SK-N-SH treated with all-trans-retinoic acid at 6 μM for 48 hours (cell line): ENCODE measurements around the gene TYRP1.

Experiments used
- ATAC-seq: fragments of 200-7000 bp; cut with Tn5 transposase; 3 replicates; pipeline ENCODE4 v1.9.1; 2020; ENCODE audit warnings: mild to moderate bottlenecking, moderate library complexity
- ARNTL ChIP-seq: fragments of 450-650 bp; formaldehyde crosslinking; IDR thresholded peaks from 2 replicates; pipeline ENCODE4 v1.5.0; 2020; ENCODE audit warnings: low read depth, mild to moderate bottlenecking, moderate library complexity, borderline replicate concordance
- BACH2 ChIP-seq: fragments of 250-450 bp; sonication (Bioruptor Pico); IDR thresholded peaks from 2 replicates; pipeline ENCODE4 v1.9.0; 2021; ENCODE audit warnings: mild to moderate bottlenecking, borderline replicate concordance
- CREB5 ChIP-seq: fragments of 250-450 bp; sonication (Bioruptor Pico); IDR thresholded peaks from 2 replicates; pipeline ENCODE4 v1.5.1; 2020; ENCODE audit warnings: low read depth, mild to moderate bottlenecking, moderate library complexity
- CSDC2 ChIP-seq: fragments of 250-450 bp; sonication (Bioruptor Pico); IDR thresholded peaks from 2 replicates; pipeline ENCODE4 v1.5.0; 2020; ENCODE audit warnings: mild to moderate bottlenecking, moderate library complexity
- CSRNP3 ChIP-seq: fragments of 250-450 bp; sonication (Bioruptor Pico); IDR thresholded peaks from 2 replicates; pipeline ENCODE4 v1.5.1; 2021; ENCODE audit warnings: mild to moderate bottlenecking, moderate library complexity
- ESRRG ChIP-seq: fragments of 250-450 bp; sonication (Bioruptor Pico); IDR thresholded peaks from 2 replicates; pipeline ENCODE4 v1.6.1; 2021; ENCODE audit warnings: mild to moderate bottlenecking
- GLIS3 ChIP-seq: fragments of 250-450 bp; sonication (Bioruptor Pico); IDR thresholded peaks from 2 replicates; pipeline ENCODE4 v1.5.0; 2020; ENCODE audit warnings: mild to moderate bottlenecking, moderate library complexity
- ISL1 ChIP-seq: fragments of 250-450 bp; sonication (Bioruptor Pico); IDR thresholded peaks from 2 replicates; pipeline ENCODE4 v2.1.2; 2022; ENCODE audit warnings: mild to moderate bottlenecking, moderate library complexity
- OSR1 ChIP-seq: fragments of 250-450 bp; sonication (Bioruptor Pico); IDR thresholded peaks from 2 replicates; pipeline ENCODE4 v1.8.0; 2022; ENCODE audit warnings: moderate library complexity, mild to moderate bottlenecking, inconsistent platforms
- PPARA ChIP-seq: fragments of 250-450 bp; sonication (Bioruptor Pico); IDR thresholded peaks from 2 replicates; pipeline ENCODE4 v1.5.0; 2020; ENCODE audit warnings: mild to moderate bottlenecking, borderline replicate concordance
- RARB ChIP-seq: fragments of 250-450 bp; sonication (Bioruptor Pico); IDR thresholded peaks from 2 replicates; pipeline ENCODE4 v1.8.0; 2021; ENCODE audit warnings: mild to moderate bottlenecking, moderate library complexity
- SNAI2 ChIP-seq: fragments of 250-450 bp; sonication (Bioruptor Pico); IDR thresholded peaks from 2 replicates; pipeline ENCODE4 v1.5.0; 2020; ENCODE audit warnings: mild to moderate bottlenecking, moderate library complexity
- TCF4 ChIP-seq: fragments of 250-450 bp; sonication (Bioruptor Pico); IDR thresholded peaks from 2 replicates; pipeline ENCODE4 v1.8.0; 2021; ENCODE audit warnings: mild to moderate bottlenecking, moderate library complexity, borderline replicate concordance
- TOX ChIP-seq: fragments of 250-450 bp; sonication (Bioruptor Pico); IDR thresholded peaks from 2 replicates; pipeline ENCODE4 v1.8.0; 2021; ENCODE audit warnings: mild to moderate bottlenecking, moderate library complexity, borderline replicate concordance
- TSHZ2 ChIP-seq: fragments of 250-450 bp; sonication (Bioruptor Pico); IDR thresholded peaks from 2 replicates; pipeline ENCODE4 v1.5.0; 2020; ENCODE audit warnings: mild to moderate bottlenecking, moderate library complexity
- ZC3H10 ChIP-seq: fragments of 250-450 bp; sonication (Bioruptor Pico); IDR thresholded peaks from 2 replicates; pipeline ENCODE4 v1.5.1; 2021; ENCODE audit warnings: mild to moderate bottlenecking, moderate library complexity
- ZFP3 ChIP-seq: fragments of 250-450 bp; sonication (Bioruptor Pico); IDR thresholded peaks from 2 replicates; pipeline ENCODE4 v1.5.0; 2020; ENCODE audit warnings: mild to moderate bottlenecking, moderate library complexity
- ZNF8 ChIP-seq: fragments of 450-650 bp; formaldehyde crosslinking; IDR thresholded peaks from 2 replicates; pipeline ENCODE4 v1.5.0; 2020; ENCODE audit warnings: mild to moderate bottlenecking, moderate library complexity
- TF ChIP-seq, protein P1 (sequence below): fragments of 250-450 bp; sonication (Bioruptor Pico); IDR thresholded peaks from 2 replicates; pipeline ENCODE4 v1.8.0; 2021; ENCODE audit warnings: low read depth, mild to moderate bottlenecking, moderate library complexity, borderline replicate concordance
- TF ChIP-seq, protein P2 (sequence below): fragments of 250-450 bp; sonication (Bioruptor Pico); IDR thresholded peaks from 2 replicates; pipeline ENCODE4 v1.8.0; 2020; ENCODE audit warnings: mild to moderate bottlenecking, moderate library complexity, borderline replicate concordance

The TYRP1 gene

GRCh38 chr9:12730198-12730597 lies 37.0 kb downstream of the TYRP1 start:
- ATAC-seq, result no peak
- TF ChIP-seq, protein P1, sequence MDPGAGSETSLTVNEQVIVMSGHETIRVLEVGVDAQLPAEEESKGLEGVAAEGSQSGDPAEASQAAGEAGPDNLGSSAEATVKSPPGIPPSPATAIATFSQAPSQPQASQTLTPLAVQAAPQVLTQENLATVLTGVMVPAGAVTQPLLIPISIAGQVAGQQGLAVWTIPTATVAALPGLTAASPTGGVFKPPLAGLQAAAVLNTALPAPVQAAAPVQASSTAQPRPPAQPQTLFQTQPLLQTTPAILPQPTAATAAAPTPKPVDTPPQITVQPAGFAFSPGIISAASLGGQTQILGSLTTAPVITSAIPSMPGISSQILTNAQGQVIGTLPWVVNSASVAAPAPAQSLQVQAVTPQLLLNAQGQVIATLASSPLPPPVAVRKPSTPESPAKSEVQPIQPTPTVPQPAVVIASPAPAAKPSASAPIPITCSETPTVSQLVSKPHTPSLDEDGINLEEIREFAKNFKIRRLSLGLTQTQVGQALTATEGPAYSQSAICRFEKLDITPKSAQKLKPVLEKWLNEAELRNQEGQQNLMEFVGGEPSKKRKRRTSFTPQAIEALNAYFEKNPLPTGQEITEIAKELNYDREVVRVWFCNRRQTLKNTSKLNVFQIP (CRISPR knock-in tag), result no peak
- TF ChIP-seq CSDC2 (CRISPR knock-in tag) (no peak), BACH2 (CRISPR knock-in tag) (no peak), ZNF8 (CRISPR knock-in tag) (no peak), ISL1 (CRISPR knock-in tag) (peak; percentile 55)

- no peak for ATAC-seq
- no peak for TF ChIP-seq ESRRG (CRISPR knock-in tag)
- no peak for TF ChIP-seq ZFP3
- TF ChIP-seq TSHZ2, result no peak
- no peak for TF ChIP-seq TOX (CRISPR knock-in tag)
- TF ChIP-seq OSR1 (CRISPR knock-in tag), result no peak
Observed at GRCh38 chr9:12730927-12731326, 37.7 kb downstream of the TYRP1 start.

DNA sequence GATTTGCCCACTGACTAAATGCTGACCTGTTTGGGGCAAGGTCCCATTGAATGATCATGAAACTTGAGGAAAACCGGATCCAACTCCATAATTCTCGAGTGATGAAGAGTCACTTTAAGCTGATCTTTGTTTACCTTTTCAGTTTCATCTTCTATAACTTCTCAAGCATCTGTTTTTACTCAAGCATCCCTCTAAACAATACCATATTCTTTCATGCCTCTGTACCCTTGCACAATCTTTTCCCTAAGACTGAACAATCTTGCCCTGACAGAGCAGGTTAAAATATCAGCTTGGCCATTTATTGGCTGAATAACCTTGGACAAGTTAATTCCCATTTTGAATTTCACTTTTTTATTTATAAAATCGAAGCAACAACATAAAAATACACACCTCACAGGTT lies 39.8 kb downstream of the TYRP1 start:
- TF ChIP-seq OSR1 (CRISPR knock-in tag), result no peak
- no peak for TF ChIP-seq PPARA (CRISPR knock-in tag)
- no peak for TF ChIP-seq ARNTL (CRISPR knock-in tag)
- no peak for TF ChIP-seq TSHZ2
- TF ChIP-seq, protein P1 (CRISPR knock-in tag), result no peak
- TF ChIP-seq BACH2 (CRISPR knock-in tag), result no peak
- no peak for TF ChIP-seq RARB
- no peak for TF ChIP-seq ESRRG (CRISPR knock-in tag)
- TF ChIP-seq TCF4 (CRISPR knock-in tag), result no peak
- no peak for TF ChIP-seq ZC3H10 (CRISPR knock-in tag)
- TF ChIP-seq, protein P2, sequence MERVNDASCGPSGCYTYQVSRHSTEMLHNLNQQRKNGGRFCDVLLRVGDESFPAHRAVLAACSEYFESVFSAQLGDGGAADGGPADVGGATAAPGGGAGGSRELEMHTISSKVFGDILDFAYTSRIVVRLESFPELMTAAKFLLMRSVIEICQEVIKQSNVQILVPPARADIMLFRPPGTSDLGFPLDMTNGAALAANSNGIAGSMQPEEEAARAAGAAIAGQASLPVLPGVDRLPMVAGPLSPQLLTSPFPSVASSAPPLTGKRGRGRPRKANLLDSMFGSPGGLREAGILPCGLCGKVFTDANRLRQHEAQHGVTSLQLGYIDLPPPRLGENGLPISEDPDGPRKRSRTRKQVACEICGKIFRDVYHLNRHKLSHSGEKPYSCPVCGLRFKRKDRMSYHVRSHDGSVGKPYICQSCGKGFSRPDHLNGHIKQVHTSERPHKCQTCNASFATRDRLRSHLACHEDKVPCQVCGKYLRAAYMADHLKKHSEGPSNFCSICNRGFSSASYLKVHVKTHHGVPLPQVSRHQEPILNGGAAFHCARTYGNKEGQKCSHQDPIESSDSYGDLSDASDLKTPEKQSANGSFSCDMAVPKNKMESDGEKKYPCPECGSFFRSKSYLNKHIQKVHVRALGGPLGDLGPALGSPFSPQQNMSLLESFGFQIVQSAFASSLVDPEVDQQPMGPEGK, result no peak
- no peak for TF ChIP-seq ZFP3
- TF ChIP-seq CREB5, result no peak
- no peak for TF ChIP-seq CSRNP3 (CRISPR knock-in tag)
- no peak for TF ChIP-seq SNAI2 (CRISPR knock-in tag)
- TF ChIP-seq TOX (CRISPR knock-in tag), result no peak
- TF ChIP-seq GLIS3 (CRISPR knock-in tag), result no peak
- no peak for TF ChIP-seq CSDC2 (CRISPR knock-in tag)
- TF ChIP-seq ZNF8 (CRISPR knock-in tag), result no peak
- no peak for TF ChIP-seq ISL1 (CRISPR knock-in tag)
- no peak for ATAC-seq
